GM19468 (cell line): ENCODE data around the gene NOC2L.

Source experiments
- ATAC-seq: cut with Tn5 transposase; IDR thresholded peaks from one replicate; pipeline ENCODE4 v1.9.1; 2021; ENCODE audit warnings: mild to moderate bottlenecking, moderate library complexity, moderate number of reproducible peaks; ENCODE audit not compliant: unreplicated experiment; ENCODE audit errors: extremely low read depth

The NOC2L gene

GRCh38 chr1:920521-920920 is 38.5 kb downstream of the NOC2L start:
- ATAC-seq, result no peak

- ATAC-seq, result no peak
These were observed 39.0 kb downstream of the NOC2L start for GRCh38 chr1:920010-920409.

GRCh38 chr1:919271-919872 is 39.7 kb downstream of the NOC2L start:
- ATAC-seq, result no peak

- ATAC-seq, result no peak
These were observed 40.2 kb downstream of the NOC2L start for GRCh38 chr1:918843-919242.

- no peak for ATAC-seq
These were observed 40.7 kb downstream of the NOC2L start for GRCh38 chr1:918353-918752.

- ATAC-seq, result no peak
These were observed 41.5 kb downstream of the NOC2L start for GRCh38 chr1:917466-918091.

GRCh38 chr1:917076-917459 is 42.0 kb downstream of the NOC2L start:
- ATAC-seq, result no peak

- no peak for ATAC-seq
These were observed 42.6 kb downstream of the NOC2L start for GRCh38 chr1:916173-917075.

GRCh38 chr1:915295-916172 is 43.5 kb downstream of the NOC2L start:
- no peak for ATAC-seq

GRCh38 chr1:914891-915280 is 44.2 kb downstream of the NOC2L start:
- ATAC-seq, result no peak

- ATAC-seq, result no peak
These were observed 44.7 kb downstream of the NOC2L start for GRCh38 chr1:914131-914890.

GRCh38 chr1:913491-914130 is 45.4 kb downstream of the NOC2L start:
- no peak for ATAC-seq

GRCh38 chr1:912740-913301 is 46.2 kb downstream of the NOC2L start:
- no peak for ATAC-seq

- ATAC-seq, result no peak
These were observed 46.9 kb downstream of the NOC2L start for GRCh38 chr1:911875-912739.

- no peak for ATAC-seq
These were observed 48.0 kb downstream of the NOC2L start for GRCh38 chr1:910881-911721.

- ATAC-seq, result no peak
These were observed 48.7 kb downstream of the NOC2L start for GRCh38 chr1:910311-910880.

- ATAC-seq, result no peak
These were observed 49.2 kb downstream of the NOC2L start for GRCh38 chr1:909861-910310.
